A673 (cell line): ENCODE measurements around the gene OR4D2. TPM values are rescaled to one million over a fixed set of nuclear protein-coding genes. Genes with fewer than 3 reads are reported as not detected.

Source experiments
- BruUV-seq: library from RNA; stranded (reverse); fragments of 400-500 nt; replicated peaks from 2 replicates; lab custom pipeline; 2021; lab: Mats Ljungman, UMichigan
- CTCF ChIA-PET: fragments of 300-600 bp; sonication (Branson Sonifier 250); formaldehyde crosslinking; loops from one replicate; lab custom pipeline; 2022; ENCODE audit warnings: antibody characterized with exemption; lab: Charles Lee
- POLR2A ChIA-PET: fragments of 300-600 bp; sonication (Branson Sonifier 250); formaldehyde crosslinking; loops from one replicate; lab custom pipeline; 2022; ENCODE audit warnings: antibody characterized with exemption; ENCODE audit not compliant: low non-redundant PET; lab: Charles Lee
- DNase-seq: peaks from one replicate; pipeline ENCODE4 v3.0.0-alpha.2; 2015; ENCODE audit warnings: low spot score
- H3K27ac ChIP-seq: fragments of 200-600 bp; sonication (generic); 2 replicates; pipeline ENCODE4 v1.5.1; 2016; ENCODE audit warnings: mixed run types, low read depth, mild to moderate bottlenecking, mixed read lengths, antibody characterized with exemption, low read length; ENCODE audit not compliant: poor library complexity, severe bottlenecking
- H3K27me3 ChIP-seq: fragments of 200-600 bp; sonication (generic); replicated peaks from 2 replicates; pipeline ENCODE4 v1.6.1; 2017; ENCODE audit warnings: mixed run types, low read depth, mild to moderate bottlenecking, mixed read lengths, antibody characterized with exemption, low read length; ENCODE audit not compliant: insufficient read depth, poor library complexity
- H3K36me3 ChIP-seq: fragments of 200-600 bp; sonication (generic); 2 replicates; pipeline ENCODE4 v1.6.1; 2016; ENCODE audit warnings: mixed run types, mild to moderate bottlenecking, mixed read lengths, antibody characterized with exemption, low read length; ENCODE audit not compliant: insufficient read depth, poor library complexity, severe bottlenecking
- H3K4me1 ChIP-seq: fragments of 200-600 bp; sonication (generic); 2 replicates; pipeline ENCODE4 v1.6.1; 2017; ENCODE audit warnings: mixed run types, mild to moderate bottlenecking, mixed read lengths, antibody characterized with exemption, low read length; ENCODE audit not compliant: insufficient read depth, poor library complexity, severe bottlenecking
- H3K4me3 ChIP-seq: fragments of 200-600 bp; sonication (generic); 2 replicates; pipeline ENCODE4 v1.5.1; 2016; ENCODE audit warnings: low read depth, mixed run types, mild to moderate bottlenecking, mixed read lengths, low read length; ENCODE audit not compliant: poor library complexity, severe bottlenecking
- H3K9me3 ChIP-seq: fragments of 200-600 bp; sonication (generic); 2 replicates; pipeline ENCODE4 v1.6.1; 2016; ENCODE audit warnings: mixed run types, low read depth, mild to moderate bottlenecking, mixed read lengths, antibody characterized with exemption, low read length; ENCODE audit not compliant: poor library complexity, severe bottlenecking
- EZH2 ChIP-seq: fragments of 200-600 bp; sonication (generic); IDR thresholded peaks from 2 replicates; pipeline ENCODE4 v1.6.1; 2017; ENCODE audit warnings: borderline replicate concordance, low read depth, mild to moderate bottlenecking, mixed read lengths, antibody characterized with exemption, low read length; ENCODE audit not compliant: poor library complexity, severe bottlenecking
- intact Hi-C: fragments of 100-400 bp; cut with micrococcal nuclease; formaldehyde crosslinking; loops from one replicate; pipeline ENCODE4 v1.10.0; 2022; ENCODE audit not compliant: unreplicated experiment
- total RNA-seq: library from RNA; stranded (reverse); gene quantifications from 2 replicates; pipeline ENCODE4 v1.2.3, GENCODE V29; 2021
- TF ChIP-seq, protein P1 (sequence below): fragments of 300-800, 200-600 bp; sonication (generic); conservative IDR thresholded peaks from 2 replicates; pipeline ENCODE4 v1.5.1; 2017; ENCODE audit warnings: low read depth, mild to moderate bottlenecking, antibody characterized with exemption, low read length, moderate library complexity, mixed read lengths

OR4D2 gene
- total RNA-seq, 1 experiment from 2014 or later: not detected

DNA sequence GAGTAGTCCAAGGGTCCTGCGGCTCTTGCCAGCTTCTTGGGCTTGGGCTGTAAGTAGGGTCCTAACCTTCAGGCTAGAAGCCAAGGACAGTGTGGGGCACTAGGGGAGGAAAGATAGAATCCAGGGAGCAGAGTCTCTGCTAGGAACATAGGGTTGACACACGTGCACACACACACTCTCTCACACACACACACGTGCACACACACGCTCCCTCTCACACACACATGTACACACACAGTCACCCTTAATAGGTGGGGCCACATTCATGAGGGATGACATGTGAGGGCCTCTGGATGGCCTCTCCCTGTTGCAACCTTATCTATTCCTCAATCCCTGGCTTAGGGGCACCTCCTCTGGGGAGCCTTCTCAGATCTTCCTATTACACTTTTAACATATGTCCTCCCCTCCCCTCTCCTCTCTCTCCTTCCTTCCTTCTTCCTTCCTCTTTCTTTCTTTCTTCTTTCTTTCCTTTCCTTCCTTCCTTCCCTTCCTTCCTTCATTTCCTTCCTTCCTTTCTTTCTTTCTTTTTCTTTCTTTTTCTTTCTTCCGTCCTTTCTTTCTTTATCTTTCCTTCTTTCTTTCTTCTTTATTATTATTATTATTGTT is 28.8 kb downstream of the OR4D2 start:
- Histone ChIP-seq H3K4me3 (no peak overlapping the region), H3K4me1 (no peaks in the 10 kb centered on the region), H3K9me3 (no peaks in the 10 kb centered on the region), H3K27ac (no peak overlapping the region), H3K36me3 (no peaks in the 10 kb centered on the region), H3K27me3 (peaks cover 10% of the 10 kb centered on the region)
- no TSS peak for BruUV-seq
- CTCF ChIA-PET: no interaction called here
- no peak for DNase-seq
- POLR2A ChIA-PET: no interaction called here
- intact Hi-C loops: no loop called here
- no peak for TF ChIP-seq EZH2
- TF ChIP-seq, protein P1, sequence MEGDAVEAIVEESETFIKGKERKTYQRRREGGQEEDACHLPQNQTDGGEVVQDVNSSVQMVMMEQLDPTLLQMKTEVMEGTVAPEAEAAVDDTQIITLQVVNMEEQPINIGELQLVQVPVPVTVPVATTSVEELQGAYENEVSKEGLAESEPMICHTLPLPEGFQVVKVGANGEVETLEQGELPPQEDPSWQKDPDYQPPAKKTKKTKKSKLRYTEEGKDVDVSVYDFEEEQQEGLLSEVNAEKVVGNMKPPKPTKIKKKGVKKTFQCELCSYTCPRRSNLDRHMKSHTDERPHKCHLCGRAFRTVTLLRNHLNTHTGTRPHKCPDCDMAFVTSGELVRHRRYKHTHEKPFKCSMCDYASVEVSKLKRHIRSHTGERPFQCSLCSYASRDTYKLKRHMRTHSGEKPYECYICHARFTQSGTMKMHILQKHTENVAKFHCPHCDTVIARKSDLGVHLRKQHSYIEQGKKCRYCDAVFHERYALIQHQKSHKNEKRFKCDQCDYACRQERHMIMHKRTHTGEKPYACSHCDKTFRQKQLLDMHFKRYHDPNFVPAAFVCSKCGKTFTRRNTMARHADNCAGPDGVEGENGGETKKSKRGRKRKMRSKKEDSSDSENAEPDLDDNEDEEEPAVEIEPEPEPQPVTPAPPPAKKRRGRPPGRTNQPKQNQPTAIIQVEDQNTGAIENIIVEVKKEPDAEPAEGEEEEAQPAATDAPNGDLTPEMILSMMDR: no peak

DNA sequence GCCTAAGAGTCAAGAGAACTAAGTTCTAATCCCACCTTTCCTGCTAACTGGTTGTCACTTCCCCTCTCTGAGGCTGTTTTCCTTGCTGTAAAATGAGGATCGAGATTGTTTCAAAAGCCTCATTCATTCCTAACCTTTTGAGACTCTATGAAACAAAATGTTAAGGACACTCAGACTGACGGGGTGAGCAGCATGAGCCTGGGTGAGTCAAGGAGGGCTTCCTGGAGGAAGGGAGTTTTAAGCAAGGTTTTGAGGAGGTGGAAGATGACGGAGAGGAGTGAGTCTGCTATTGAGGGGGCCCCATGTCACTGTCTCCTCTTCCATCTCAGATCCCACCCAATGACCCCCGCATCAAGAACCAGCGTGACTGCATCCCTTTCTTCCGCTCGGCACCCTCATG is 29.8 kb downstream of the OR4D2 start:
- POLR2A ChIA-PET: no interaction called here
- no TSS peak for BruUV-seq
- no peaks in the 10 kb centered on the region for H3K4me1 ChIP-seq
- CTCF ChIA-PET: no interaction called here
- peaks cover 10% of the 10 kb centered on the region for H3K27me3 ChIP-seq
- H3K4me3 ChIP-seq: no peak overlapping the region
- H3K9me3 ChIP-seq: no peaks in the 10 kb centered on the region
- intact Hi-C loops: no loop called here
- H3K36me3 ChIP-seq: no peaks in the 10 kb centered on the region
- DNase-seq: no peak
- H3K27ac ChIP-seq: no peak overlapping the region
- TF ChIP-seq EZH2: no peak
- TF ChIP-seq, protein P1: no peak

DNA sequence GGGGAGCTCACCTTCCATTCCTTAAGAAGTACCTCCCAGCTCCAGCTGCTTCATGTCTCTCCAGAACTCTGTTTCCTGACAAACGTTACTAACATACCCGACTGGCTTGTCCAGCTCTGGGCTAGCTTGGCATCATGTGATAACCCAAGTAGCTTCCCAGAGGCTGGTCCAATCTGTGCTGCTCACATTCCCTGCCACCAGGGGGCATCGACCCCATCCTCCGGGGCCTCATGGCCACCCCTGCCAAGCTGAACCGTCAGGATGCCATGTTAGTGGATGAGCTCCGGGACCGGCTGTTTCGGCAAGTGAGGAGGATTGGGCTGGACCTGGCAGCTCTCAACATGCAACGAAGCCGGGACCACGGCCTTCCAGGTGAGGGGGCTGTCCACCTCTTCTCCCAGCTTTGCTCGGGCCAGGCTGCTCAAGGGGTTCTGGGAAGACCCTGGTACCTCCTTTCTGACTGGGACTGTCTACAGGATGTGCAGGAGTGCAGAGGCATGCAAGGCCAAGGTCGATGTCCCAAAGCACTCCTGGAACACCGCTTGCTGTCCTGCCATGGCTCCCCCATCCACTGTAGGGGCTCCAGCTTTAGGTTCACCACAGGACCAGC is 33.3 kb downstream of the OR4D2 start:
- POLR2A ChIA-PET: no interaction called here
- Histone ChIP-seq H3K4me3 (no peak overlapping the region), H3K27me3 (peaks cover 10% of the 10 kb centered on the region), H3K4me1 (no peaks in the 10 kb centered on the region), H3K36me3 (no peaks in the 10 kb centered on the region), H3K27ac (no peak overlapping the region), H3K9me3 (no peaks in the 10 kb centered on the region)
- intact Hi-C loops: loop anchor here (1.0 kb wide), 1 partner anchor 247 kb away; no protein-coding TSS in a partner anchor
- peak; percentile 78 for DNase-seq
- BruUV-seq: no TSS peak
- CTCF ChIA-PET: interaction anchor here (0.6 to 1.2 kb wide), 5 partner anchors 24 to 339 kb away, joined by 3 to 4 read pairs (median 3); partner anchors contain the start of gene RNF43
- no peak for TF ChIP-seq EZH2
- TF ChIP-seq, protein P1: peak; percentile 78
